ENCODE measurements around the gene INTS11.

The INTS11 gene

DNA sequence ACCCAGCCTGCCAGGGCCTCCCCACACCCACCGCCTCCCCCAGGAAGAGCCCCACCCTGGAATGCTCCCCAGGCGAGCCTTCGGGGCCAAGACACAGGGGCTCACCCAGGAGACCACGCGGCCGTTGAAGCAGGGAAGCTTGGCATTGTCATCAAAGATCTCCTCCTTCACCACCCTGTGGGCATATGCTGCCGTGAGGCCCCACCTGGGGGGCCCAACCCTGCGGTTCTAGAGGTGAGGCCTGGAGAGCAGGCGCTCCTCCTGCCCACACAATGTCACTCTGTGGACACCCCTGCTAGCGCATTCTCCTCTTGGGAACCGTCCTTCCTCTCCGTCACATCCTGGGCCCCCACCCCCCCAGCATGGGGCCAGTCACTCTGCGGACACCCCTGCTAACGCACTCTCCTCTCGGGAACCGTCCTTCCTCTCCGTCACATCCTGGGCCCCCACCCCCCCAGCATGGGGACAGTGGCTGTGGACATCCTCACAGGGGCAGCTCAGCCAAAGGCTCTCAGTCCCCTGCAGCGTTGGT, 18.2 kb upstream of the INTS11 start:
- no peak for DNase-seq

DNA sequence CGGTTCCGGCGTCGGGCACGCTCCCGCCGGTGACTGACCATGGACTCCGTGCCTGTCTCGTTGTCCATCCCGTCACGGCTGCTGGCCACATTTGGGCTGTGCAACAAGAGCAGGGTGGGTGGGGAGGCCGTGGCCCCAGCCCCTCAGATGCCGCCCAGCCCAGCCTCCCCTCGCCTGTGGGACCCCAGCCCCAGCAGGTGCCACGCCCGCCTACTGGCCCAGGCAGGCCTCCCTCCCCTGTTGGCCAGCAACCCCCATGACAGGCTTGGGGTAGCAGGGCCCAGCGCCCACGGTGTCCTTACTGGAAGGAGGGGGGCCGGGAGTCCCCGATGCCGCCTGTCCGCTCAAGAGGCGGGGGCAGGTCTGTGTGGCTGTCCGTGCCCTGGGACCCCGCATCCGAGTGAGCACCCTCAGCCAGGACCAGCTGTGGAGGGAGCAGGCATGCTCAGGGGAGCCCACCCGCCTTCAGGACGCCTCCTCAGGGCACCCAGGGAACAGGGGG, 17.7 kb upstream of the INTS11 start:
- DNase-seq, result no peak

DNA sequence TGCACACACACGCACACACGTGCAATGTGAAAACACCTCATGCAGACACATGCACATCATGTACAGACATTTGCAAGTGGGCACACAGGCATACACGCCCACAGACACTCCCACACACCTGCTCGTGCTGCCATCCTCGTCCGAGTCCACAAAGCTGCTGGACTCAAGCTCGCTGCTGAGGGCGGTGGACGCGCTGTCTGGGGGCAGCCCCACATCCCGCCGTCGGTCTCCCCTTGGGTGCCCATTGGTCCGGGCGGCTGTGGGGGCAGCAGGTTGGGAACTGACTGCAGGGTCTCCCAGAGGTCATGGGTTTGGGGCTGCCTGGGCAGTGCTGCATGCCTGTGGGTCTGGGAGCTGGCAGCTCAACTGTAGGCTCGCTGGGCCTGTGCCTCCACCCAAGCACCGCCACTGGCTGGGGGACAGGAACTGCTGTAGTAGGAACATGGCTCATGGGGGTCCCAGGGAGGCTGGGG, 17.1 kb upstream of the INTS11 start:
- no peak for DNase-seq

DNA sequence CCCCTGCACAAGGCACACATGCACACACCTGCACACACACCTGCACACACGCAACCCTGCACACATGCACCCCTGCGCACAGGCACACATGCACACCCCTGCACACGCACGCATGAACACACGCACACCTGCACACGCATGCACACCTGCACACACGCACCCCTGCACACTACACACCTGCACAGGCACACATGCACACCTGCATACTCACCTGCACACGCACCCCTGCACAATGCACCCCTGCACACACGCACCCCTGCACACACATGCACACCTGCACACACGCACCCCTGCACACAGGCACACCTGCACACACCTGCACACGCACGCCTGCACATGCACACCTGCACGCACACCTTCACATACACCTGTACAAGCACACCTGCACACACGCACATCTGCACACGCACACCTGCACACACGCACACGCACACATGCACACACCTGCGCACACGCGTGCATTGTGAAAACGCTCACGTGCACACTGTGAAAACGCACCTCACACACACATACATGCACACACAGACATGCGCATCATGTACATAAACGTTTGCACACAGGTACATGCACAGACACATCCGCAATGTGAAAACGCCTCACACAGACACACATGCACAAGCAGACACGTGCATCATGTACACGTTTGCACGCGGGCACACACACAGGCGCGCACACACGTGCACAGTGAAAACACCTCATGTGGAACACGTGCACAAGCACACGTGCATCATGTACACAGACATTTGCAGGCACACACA, 16.5 kb upstream of the INTS11 start:
- no peak for DNase-seq

DNA sequence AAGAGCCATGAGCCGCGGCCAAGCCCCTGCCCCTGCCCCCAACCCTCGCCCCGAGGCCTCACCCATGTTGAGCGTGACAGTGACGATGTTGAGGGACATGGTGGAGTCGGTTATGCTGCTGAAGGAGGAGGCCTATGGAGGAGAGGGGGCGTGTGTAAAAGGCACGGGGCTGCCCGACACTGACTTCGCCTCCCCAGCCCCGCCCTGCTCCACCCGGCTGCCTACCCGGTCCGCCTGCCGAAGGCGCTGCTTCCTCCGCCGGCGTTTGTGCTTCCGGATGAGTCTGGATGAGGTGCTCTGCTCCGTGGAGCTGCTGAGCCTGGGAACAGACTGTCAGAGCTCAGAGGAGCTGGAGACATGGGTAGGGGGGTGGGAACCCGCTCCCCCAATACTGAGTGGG, 15.7 kb upstream of the INTS11 start:
- DNase-seq, result no peak

DNA sequence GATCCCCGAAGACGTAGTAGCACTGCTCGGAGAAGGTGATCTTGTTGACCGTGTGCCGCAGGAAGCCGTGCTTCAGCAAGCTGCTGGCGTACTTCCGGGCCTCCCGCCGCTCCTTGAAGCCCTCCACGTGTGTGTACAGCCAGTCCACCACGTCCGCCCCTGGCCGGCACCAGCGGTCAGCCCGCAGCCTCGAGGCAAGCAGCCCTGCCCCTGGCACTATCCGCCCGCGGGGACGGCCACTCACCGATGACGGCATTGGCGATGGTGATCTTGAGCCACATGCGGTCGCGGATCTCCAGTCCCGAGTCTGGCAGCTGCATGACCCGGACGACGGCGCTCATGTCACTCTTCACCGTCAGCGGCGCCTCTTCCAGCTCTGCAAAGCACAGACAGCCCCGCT, 13.8 kb upstream of the INTS11 start:
- DNase-seq, result no peak

DNA sequence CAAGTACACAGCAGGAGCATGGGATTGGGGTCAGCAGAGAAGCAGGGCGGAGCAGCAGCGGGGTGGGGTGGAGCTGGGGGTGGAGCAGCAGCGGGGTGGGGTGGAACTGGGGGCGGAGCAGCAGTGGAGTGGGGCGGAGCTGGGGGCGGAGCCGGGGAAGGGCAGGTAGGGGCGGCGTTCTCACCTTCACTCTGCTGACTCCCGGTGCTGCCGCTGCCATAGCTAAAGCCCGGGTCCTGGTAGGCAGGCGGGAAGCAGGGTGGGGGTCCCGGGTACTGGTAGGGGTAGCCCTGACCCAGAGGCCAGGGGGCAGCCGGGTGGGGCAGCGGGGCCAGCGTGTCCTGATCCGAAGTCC, 13.3 kb upstream of the INTS11 start:
- no peak for DNase-seq

DNA sequence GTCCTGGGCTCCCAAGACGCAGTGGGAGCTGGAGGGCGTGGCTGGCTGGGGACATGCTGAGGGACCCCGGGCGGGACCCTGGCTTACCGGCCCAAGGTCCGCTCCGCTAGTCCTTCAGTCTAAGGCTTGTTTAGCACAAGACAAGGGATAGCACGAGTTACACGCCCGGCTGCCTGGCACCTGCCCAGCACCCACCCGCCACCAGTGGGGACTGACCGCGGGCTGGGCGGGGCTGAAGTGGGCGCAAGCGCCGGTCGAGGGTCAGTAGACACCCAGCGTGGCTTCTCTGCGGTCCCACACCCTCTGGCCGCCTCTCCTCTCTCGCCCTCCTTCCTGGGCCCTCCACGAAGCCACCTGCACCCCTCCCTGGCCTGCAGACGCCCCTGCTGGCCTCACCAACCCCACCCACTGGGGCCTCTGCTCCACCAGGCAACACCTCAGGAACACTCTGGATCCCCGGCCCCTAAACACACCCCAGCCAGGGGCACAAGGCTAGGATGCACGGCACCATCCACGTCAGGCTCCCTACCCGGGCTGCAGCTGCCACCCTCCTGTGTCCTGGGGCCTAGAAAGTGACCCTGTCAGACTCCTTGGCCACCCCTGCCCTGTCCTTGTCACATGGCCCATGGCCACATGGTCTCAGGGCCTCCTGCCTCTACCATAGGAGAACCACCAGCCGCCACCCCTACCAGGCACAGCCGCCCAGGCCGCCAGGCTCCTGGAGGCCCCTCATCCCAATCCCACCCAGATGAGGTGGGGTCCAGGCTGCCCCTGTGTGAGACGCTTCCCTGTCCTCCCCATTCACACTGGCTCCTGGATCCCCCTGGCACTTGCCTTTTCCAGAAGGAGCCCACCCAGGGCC, 12.7 kb upstream of the INTS11 start:
- DNase-seq, result no peak

DNA sequence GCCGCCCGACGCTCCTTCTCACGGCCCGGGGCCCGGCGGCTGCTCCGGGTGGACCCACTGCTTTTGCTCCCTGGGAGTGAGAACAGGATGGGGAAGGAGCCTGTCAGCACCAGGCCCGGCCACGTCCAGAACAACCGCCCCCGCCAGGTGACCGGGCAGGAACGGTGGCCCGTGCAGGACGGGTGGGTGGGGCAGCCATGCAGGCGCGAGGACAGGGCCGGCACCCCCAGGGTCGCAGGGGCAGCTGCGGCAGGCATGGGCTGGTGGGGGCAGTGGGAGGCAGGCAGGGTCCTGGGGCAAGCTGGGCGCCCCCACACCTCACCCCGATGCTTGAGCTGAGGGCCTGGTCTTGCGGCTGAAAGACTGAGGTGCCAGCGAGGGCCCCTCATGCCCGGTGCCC, 12.0 kb upstream of the INTS11 start:
- no peak for DNase-seq

DNA sequence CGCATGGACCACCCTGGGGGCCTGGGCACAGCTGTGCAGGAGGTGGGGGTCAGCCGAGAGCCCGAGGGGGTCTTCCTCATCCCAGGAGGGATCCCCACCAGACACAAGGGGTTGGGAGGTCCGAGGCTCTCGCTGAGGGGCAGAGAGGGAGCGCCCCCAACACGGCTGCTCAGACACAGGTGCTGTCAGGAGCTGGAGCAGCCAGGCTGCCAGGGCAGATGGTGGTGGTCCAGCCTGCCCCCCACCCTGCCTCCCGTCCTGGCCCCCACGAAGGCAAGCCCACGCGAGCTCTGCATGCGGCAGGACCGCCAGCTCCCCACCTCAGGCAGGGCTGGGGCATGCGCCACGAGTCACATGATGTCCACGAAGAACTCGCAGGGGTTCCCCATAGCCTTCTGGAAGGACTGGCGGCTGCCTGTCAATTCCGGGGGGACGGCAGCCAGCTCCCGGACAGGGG, 11.4 kb upstream of the INTS11 start:
- no peak for DNase-seq

DNA sequence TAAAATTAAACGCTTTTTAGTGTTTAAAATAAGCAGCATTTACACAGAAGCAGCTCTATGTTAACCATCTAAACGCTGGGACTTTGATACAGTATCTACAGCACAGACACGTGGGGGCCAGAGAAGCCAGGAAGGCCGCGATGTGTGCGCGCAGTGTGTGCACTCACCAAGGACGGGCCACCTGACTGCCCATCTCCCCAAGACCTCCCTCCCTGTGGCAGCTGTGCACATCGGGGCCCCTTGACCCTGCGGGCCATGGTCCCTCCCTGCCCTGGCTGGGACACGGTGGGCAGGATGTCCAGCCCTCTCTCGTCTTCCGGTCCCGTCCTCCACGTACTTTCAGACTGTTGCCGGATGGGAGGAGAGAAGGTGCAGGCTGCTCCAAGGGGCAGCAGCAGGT, 10.8 kb upstream of the INTS11 start:
- no peak for DNase-seq

DNA sequence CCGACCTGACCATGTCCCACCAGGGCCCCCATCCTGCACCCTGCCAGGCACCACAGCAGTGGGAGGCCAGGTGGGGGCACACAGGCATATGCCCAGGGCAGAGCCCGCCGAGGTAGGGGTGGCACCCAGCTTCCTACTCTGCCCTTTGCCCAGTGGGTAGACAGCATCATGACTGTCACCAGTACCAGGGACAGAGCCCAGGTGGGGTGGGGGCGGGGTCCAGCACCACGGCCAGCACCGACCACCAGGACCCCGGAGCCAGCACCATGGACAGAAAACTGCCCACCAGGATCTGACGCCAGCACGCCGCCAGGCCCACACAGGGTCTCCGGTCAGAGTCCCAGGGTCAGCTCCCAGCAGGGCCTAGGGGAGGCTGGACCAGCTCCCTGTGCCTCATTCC, 10.4 kb upstream of the INTS11 start:
- no peak for DNase-seq

DNA sequence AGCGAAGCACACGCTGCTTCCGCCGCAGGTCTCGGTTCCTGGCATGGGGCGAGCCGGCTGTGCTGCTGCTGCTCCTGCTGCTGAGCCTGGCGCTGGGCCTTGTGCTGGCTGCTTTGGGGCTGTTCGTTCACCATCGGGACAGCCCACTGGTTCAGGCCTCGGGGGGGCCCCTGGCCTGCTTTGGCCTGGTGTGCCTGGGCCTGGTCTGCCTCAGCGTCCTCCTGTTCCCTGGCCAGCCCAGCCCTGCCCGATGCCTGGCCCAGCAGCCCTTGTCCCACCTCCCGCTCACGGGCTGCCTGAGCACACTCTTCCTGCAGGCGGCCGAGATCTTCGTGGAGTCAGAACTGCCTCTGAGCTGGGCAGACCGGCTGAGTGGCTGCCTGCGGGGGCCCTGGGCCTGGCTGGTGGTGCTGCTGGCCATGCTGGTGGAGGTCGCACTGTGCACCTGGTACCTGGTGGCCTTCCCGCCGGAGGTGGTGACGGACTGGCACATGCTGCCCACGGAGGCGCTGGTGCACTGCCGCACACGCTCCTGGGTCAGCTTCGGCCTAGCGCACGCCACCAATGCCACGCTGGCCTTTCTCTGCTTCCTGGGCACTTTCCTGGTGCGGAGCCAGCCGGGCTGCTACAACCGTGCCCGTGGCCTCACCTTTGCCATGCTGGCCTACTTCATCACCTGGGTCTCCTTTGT, 9.2 kb upstream of the INTS11 start:
- no peak for DNase-seq

DNA sequence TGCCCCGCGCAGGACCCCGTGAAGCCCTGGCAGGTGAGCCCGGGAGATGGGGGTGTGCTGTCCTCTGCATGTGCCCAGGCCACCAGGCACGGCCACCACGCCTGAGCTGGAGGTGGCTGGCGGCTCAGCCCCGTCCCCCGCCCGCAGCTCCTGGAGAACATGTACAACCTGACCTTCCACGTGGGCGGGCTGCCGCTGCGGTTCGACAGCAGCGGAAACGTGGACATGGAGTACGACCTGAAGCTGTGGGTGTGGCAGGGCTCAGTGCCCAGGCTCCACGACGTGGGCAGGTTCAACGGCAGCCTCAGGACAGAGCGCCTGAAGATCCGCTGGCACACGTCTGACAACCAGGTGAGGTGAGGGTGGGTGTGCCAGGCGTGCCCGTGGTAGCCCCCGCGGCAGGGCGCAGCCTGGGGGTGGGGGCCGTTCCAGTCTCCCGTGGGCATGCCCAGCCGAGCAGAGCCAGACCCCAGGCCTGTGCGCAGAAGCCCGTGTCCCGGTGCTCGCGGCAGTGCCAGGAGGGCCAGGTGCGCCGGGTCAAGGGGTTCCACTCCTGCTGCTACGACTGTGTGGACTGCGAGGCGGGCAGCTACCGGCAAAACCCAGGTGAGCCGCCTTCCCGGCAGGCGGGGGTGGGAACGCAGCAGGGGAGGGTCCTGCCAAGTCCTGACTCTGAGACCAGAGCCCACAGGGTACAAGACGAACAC, 8.5 kb upstream of the INTS11 start:
- no peak for DNase-seq

DNA sequence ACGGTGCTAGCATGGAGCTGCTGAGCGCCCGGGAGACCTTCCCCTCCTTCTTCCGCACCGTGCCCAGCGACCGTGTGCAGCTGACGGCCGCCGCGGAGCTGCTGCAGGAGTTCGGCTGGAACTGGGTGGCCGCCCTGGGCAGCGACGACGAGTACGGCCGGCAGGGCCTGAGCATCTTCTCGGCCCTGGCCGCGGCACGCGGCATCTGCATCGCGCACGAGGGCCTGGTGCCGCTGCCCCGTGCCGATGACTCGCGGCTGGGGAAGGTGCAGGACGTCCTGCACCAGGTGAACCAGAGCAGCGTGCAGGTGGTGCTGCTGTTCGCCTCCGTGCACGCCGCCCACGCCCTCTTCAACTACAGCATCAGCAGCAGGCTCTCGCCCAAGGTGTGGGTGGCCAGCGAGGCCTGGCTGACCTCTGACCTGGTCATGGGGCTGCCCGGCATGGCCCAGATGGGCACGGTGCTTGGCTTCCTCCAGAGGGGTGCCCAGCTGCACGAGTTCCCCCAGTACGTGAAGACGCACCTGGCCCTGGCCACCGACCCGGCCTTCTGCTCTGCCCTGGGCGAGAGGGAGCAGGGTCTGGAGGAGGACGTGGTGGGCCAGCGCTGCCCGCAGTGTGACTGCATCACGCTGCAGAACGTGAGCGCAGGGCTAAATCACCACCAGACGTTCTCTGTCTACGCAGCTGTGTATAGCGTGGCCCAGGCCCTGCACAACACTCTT, 7.7 kb upstream of the INTS11 start:
- no peak for DNase-seq

DNA sequence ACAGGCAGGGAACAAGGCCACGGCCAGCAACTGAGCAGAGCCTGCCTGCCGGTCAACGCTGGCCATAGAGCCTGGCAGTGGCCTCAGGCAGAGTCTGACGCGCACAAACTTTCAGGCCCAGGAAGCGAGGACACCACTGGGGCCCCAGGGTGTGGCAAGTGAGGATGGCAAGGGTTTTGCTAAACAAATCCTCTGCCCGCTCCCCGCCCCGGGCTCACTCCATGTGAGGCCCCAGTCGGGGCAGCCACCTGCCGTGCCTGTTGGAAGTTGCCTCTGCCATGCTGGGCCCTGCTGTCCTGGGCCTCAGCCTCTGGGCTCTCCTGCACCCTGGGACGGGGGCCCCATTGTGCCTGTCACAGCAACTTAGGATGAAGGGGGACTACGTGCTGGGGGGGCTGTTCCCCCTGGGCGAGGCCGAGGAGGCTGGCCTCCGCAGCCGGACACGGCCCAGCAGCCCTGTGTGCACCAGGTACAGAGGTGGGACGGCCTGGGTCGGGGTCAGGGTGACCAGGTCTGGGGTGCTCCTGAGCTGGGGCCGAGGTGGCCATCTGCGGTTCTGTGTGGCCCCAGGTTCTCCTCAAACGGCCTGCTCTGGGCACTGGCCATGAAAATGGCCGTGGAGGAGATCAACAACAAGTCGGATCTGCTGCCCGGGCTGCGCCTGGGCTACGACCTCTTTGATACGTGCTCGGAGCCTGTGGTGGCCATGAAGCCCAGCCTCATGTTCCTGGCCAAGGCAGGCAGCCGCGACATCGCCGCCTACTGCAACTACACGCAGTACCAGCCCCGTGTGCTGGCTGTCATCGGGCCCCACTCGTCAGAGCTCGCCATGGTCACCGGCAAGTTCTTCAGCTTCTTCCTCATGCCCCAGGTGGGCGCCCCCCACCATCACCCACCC, 6.9 kb upstream of the INTS11 start, which contains the start of gene TAS1R3:
TAS1R3 (plus strand) TSS at position 213 of the 898 bp plus-strand sequence; CDS start at position 279, 66 bp downstream.
- no peak for DNase-seq

DNA sequence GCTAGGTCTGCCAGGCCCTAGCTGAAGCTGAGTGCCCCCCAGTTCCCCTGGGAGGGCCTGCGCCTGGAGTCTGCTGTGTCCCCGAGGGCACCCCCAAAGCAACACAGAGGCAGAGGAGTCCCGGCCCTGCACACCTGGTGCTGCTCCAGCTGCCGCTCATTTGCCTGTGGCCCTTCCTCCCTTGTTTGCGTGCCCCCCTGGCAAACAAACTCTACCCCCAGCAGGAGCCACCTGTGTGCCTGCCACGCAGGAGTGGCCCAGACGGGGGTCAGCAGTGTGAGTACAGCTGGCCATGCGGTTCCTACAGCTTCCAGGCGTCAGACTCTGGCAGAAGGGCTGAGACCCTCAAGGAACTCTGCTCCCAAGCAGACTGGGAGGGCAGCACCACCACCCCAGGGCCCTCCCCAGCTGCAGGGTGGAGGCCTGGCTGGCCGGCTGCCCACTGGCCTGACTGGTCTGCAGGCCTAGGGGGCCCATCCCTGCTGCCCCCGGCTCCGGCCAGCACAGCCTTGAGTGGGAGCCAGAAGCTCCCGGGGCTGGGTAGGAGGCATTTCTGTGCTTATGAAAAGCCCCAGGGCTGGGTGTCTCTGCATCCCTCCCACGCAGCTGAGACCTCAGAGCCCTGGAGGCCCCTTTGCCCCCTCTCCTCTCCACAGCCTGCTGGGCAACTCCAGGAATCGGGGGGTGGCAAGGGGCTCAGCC, 6.1 kb upstream of the INTS11 start:
- no peak for DNase-seq

DNA sequence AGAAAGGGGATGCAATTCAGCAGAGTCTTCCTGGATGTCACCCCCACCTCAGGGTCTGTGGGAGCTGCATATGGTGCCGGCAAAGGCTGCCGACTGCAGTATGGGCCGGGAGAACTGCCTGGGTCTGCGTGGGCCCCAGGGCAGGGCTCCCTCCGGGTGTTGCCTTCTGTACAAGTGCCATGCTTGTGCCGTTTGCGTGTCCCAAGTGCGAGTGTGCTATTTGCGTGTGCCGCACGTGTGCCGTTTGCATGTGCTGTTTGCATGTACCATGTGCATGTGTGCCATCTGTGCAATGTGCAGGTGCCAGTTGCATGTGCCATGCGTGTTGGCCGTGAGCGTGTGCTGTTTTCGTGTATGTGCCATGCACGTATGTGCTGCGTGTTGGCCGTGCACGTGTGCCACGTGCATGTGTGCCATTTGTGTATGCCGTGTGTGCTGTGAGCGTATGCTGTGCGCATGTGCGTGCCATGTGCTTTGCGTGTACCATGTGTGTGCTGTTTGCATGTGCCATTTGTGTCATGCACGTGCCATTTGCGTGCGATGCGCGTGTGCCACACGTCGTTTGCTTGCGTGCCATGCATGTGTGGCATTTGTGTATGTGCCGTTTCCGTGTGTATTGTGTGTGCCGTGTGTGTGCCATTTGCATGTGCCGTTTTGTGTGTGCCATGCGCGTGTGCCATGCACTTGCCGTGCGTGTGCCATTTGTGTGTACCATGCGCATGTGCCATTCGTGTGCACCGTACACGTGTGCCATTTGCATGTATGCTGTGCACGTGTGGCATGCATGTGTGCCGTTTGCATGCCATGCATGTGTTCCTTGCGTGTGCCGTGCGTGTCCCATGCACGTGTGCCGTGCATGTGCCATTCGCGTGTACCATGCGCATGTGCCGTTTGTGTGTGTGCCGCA, 5.1 kb upstream of the INTS11 start:
- DNase-seq, result no peak

DNA sequence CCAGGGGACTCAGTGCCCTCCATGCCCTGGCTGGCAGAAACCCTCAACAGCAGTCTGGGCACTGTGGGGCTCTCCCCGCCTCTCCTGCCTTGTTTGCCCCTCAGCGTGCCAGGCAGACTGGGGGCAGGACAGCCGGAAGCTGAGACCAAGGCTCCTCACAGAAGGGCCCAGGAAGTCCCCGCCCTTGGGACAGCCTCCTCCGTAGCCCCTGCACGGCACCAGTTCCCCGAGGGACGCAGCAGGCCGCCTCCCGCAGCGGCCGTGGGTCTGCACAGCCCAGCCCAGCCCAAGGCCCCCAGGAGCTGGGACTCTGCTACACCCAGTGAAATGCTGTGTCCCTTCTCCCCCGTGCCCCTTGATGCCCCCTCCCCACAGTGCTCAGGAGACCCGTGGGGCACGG, 3.8 kb upstream of the INTS11 start:
- DNase-seq, result no peak
